ENCODE results near the gene EFNA5. TPM values are rescaled to one million over a fixed set of nuclear protein-coding genes. Genes with fewer than 3 reads are reported as not detected.

The EFNA5 gene
- total RNA-seq, 1 experiment from 2014 or later: 4.0 TPM

- peak; percentile 46 for DNase-seq (ENCODE audit: low read depth)
These were observed 338.9 kb downstream of the EFNA5 start for GRCh38 chr5:107331882-107332281.

- no peak for DNase-seq (ENCODE audit: low read depth)
These were observed 339.4 kb downstream of the EFNA5 start for GRCh38 chr5:107331312-107331711.

GRCh38 chr5:107330903-107331302, 339.8 kb downstream of the EFNA5 start:
- DNase-seq (ENCODE audit: low read depth): no peak

- no peak for DNase-seq (ENCODE audit: low read depth)
These were observed 340.9 kb downstream of the EFNA5 start for GRCh38 chr5:107329850-107330249.
